Measurements from ENCODE around the gene TEX51.

The TEX51 gene

DNA sequence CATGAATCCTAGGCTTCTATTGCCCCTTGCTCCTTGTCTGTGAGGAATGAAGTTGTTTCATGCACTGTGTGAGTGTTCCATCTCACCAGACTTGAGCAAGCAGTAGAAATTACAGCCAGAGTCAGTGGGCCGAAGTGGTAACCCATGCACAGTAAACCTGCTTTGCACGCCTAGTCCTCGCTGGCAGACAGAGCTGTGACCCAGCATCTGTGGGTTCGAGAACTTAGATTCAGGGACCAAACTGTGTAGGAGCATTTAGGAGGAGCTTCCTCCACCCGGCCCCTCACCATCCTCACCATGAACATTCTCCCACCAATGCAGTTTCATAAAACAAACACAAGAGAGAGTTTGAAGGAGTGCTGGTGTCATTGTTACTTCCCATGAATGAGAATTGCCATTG, 21.6 kb upstream of the TEX51 start:
- no peak for DNase-seq (ENCODE audit: low read depth)
- TF ChIP-seq, protein P1, sequence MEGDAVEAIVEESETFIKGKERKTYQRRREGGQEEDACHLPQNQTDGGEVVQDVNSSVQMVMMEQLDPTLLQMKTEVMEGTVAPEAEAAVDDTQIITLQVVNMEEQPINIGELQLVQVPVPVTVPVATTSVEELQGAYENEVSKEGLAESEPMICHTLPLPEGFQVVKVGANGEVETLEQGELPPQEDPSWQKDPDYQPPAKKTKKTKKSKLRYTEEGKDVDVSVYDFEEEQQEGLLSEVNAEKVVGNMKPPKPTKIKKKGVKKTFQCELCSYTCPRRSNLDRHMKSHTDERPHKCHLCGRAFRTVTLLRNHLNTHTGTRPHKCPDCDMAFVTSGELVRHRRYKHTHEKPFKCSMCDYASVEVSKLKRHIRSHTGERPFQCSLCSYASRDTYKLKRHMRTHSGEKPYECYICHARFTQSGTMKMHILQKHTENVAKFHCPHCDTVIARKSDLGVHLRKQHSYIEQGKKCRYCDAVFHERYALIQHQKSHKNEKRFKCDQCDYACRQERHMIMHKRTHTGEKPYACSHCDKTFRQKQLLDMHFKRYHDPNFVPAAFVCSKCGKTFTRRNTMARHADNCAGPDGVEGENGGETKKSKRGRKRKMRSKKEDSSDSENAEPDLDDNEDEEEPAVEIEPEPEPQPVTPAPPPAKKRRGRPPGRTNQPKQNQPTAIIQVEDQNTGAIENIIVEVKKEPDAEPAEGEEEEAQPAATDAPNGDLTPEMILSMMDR (IDR thresholded peaks at IDR 0.05; ENCODE audit: insufficient read depth, low read depth, low read length, missing control alignments) = no peak
- H3K4me3 ChIP-seq (ENCODE audit: low read length) = no peak overlapping the region

DNA sequence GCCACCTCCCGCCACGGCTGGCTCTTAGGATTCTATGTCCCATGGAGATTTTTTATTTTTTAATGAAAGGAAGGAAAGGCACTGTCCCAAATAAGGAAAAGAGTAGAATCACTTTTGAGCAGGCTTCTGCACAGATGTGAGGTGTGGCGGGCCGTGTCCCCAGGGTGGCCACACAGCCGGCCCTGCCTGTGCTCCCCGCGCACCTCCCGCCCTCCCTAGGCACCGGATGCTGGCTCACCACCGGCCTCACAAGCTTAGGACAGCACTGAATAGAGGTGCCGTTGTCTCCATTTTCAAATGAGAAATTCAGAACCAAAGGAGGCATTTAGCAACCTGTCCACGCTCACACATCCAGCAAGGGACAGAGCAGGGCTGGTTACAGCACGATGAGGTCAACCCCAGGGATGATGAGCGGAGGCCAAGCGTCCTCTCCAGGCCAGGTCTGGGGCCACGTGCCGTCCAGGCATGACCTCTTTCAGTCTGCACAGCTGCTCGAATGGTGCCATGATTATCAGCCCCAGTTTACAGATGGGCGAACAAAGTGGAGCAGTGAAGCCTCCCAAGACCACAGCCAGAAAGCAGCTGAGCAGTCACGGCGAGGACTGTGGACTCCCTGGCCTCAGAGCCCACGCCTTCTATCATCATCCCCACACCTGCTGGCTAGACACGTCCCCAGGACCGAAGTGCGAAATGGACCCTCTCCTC, 20.7 kb upstream of the TEX51 start:
- TF ChIP-seq, protein P1 (IDR thresholded peaks at IDR 0.05; ENCODE audit: insufficient read depth, low read depth, low read length, missing control alignments) = no peak
- H3K4me3 ChIP-seq (ENCODE audit: low read length) = no peak overlapping the region
- no peak for DNase-seq (ENCODE audit: low read depth)

DNA sequence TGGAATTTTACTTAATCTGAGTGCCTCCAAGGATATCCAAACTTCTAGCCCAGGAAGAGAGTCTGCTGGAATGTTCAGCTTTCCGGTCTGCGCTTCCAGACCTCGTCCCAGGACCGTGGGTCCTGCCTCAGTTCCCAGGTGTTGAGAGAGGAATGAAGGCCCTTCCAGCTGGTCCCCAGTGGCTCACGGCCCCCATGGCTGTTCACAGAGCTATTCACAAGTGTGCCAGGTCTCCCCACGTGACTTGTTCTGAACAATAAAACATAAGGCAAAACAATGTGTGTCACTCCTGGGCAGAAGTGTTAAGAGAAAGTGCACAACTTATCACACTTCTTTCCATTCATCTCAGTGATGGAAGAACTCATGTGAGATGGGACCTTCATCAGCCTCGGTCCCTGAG, 20.1 kb upstream of the TEX51 start:
- no peak overlapping the region for H3K4me3 ChIP-seq (ENCODE audit: low read length)
- no peak for DNase-seq (ENCODE audit: low read depth)
- TF ChIP-seq, protein P1 (IDR thresholded peaks at IDR 0.05; ENCODE audit: insufficient read depth, low read depth, low read length, missing control alignments) = no peak

GRCh38 chr2:126879348-126880298, 19.1 kb upstream of the TEX51 start:
- no peak overlapping the region for H3K4me3 ChIP-seq (ENCODE audit: low read length)
- DNase-seq (ENCODE audit: low read depth) = no peak
- TF ChIP-seq, protein P1 (IDR thresholded peaks at IDR 0.05; ENCODE audit: insufficient read depth, low read depth, low read length, missing control alignments) = no peak

GRCh38 chr2:126880324-126880723, 18.4 kb upstream of the TEX51 start:
- TF ChIP-seq, protein P1 (IDR thresholded peaks at IDR 0.05; ENCODE audit: insufficient read depth, low read depth, low read length, missing control alignments) = no peak
- no peak overlapping the region for H3K4me3 ChIP-seq (ENCODE audit: low read length)
- no peak for DNase-seq (ENCODE audit: low read depth)

DNA sequence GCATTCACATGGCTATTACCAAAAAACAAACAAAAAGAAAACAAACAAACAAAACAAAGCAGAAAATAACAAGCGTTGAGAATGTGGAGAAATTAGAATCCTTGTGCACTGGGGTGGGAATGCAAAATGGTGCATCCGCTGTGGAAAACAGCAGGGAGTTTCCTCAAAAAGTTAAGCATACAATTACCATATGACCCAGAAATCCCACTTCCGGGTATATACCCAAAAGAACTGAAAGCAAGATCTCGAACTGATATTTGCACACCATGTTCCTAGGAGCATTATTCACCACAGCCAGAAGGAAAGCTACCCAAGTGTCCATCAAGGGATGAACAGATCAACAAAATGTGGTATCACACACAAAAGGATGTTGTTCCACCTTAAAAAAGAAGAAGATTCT, 17.9 kb upstream of the TEX51 start:
- TF ChIP-seq, protein P1 (IDR thresholded peaks at IDR 0.05; ENCODE audit: insufficient read depth, low read depth, low read length, missing control alignments) = no peak
- no peak overlapping the region for H3K4me3 ChIP-seq (ENCODE audit: low read length)
- no peak for DNase-seq (ENCODE audit: low read depth)
